ENCODE data around the gene S1PR3.

DNA sequence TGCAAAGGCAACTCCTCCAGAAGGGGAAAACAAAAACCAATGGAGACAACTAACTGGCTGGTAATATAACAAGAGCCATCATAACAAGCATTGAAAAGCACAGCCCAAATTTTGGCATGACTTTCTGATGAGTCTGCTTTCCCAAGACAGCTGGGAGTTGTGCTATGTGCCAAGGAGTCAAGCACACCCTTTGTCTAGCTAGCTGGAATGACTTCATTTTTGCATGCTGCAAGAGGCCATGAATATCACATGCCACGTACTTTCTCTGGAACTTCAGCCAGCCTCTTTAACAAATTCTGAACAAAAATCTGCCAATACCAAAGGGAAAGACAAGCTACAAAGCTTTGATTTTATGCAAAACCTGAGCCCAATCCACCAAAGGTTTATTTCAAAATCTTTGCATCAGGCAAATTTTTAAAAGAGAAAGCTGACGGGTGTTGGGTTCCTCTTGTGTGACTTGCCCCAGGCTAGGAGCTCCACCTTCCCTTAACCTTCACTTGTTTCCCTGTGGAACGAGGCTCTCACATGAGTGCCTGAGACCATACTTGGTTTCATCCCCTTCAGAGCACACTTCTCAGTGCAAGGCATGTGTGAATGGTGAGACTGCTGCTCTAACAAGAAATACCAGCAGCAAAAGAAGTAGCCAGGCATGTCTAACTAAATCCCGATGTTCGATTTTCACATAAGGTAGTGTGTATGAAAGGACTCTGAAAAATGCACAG lies 47.3 kb downstream of the S1PR3 start:
- TF ChIP-seq POLR2A (IDR thresholded peaks at IDR 0.05): no peak
- TF ChIP-seq, protein P1, sequence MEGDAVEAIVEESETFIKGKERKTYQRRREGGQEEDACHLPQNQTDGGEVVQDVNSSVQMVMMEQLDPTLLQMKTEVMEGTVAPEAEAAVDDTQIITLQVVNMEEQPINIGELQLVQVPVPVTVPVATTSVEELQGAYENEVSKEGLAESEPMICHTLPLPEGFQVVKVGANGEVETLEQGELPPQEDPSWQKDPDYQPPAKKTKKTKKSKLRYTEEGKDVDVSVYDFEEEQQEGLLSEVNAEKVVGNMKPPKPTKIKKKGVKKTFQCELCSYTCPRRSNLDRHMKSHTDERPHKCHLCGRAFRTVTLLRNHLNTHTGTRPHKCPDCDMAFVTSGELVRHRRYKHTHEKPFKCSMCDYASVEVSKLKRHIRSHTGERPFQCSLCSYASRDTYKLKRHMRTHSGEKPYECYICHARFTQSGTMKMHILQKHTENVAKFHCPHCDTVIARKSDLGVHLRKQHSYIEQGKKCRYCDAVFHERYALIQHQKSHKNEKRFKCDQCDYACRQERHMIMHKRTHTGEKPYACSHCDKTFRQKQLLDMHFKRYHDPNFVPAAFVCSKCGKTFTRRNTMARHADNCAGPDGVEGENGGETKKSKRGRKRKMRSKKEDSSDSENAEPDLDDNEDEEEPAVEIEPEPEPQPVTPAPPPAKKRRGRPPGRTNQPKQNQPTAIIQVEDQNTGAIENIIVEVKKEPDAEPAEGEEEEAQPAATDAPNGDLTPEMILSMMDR (IDR thresholded peaks at IDR 0.05): no peak

Data from testis (tissue), 2 donors.